ENCODE measurements around the gene CHRNE. TPM values are rescaled to one million over a fixed set of nuclear protein-coding genes. Genes with fewer than 3 reads are reported as not detected.

The CHRNE gene
- total and polyA plus RNA-seq, 2 experiments from 2014 or later = 0.24 to 1.2 TPM

DNA sequence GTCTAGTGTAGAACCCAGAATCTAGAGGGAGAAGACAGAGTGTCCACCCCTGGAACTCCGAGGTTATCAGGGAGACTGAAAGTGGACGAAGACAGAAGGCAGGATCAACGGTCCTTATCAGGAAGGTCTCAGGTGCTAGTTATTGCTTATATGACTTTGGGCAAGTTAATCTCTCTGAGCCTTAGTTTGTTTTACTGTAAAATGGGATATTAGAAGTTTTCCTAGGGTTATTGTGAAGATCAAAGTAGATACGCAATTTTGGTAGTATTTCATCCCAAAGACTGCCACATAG, 38.4 kb upstream of the CHRNE start:
- peaks cover 34% of the 10 kb centered on the region for H3K27me3 Mint-ChIP-seq (ENCODE audit: insufficient read depth, low read depth, poor library complexity)
- no peak for DNase-seq (ENCODE audit: low spot score)
- H3K4me3 Mint-ChIP-seq = peak overlapping the region; percentile 92
- peak overlapping the region; percentile 100 for H3K27ac Mint-ChIP-seq
- Histone ChIP-seq H3K4me3 (peak overlapping the region; percentile 78), H3K4me2 (peak overlapping the region; percentile 99), H3K9me2 (ENCODE audit: insufficient read depth) (no peaks in the 10 kb centered on the region), H2AFZ (no peak overlapping the region), H3K79me2 (replicated peaks; ENCODE audit: insufficient read depth) (peaks cover 49% of the 10 kb centered on the region), H3K36me3 (ENCODE audit: insufficient read depth) (peaks cover 15% of the 10 kb centered on the region), H3K4me1 (ENCODE audit: insufficient read depth) (peaks cover 36% of the 10 kb centered on the region), H3K27ac (ENCODE audit: low read depth) (peak overlapping the region; percentile 80; the same call in 1 of the 2 replicates), H3K27me3 (ENCODE audit: insufficient read depth) (no peaks in the 10 kb centered on the region), H4K20me1 (replicated peaks; ENCODE audit: insufficient read depth) (peaks cover 27% of the 10 kb centered on the region), H3F3A (replicated peaks; ENCODE audit: low read depth) (peaks cover 54% of the 10 kb centered on the region)
- TF ChIP-seq NANOG (IDR thresholded peaks at IDR 0.05; ENCODE audit: borderline replicate concordance) = no peak
- TF ChIP-seq, protein P1, sequence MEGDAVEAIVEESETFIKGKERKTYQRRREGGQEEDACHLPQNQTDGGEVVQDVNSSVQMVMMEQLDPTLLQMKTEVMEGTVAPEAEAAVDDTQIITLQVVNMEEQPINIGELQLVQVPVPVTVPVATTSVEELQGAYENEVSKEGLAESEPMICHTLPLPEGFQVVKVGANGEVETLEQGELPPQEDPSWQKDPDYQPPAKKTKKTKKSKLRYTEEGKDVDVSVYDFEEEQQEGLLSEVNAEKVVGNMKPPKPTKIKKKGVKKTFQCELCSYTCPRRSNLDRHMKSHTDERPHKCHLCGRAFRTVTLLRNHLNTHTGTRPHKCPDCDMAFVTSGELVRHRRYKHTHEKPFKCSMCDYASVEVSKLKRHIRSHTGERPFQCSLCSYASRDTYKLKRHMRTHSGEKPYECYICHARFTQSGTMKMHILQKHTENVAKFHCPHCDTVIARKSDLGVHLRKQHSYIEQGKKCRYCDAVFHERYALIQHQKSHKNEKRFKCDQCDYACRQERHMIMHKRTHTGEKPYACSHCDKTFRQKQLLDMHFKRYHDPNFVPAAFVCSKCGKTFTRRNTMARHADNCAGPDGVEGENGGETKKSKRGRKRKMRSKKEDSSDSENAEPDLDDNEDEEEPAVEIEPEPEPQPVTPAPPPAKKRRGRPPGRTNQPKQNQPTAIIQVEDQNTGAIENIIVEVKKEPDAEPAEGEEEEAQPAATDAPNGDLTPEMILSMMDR (conservative IDR thresholded peaks at IDR 0.05; ENCODE audit: low read depth in 2 of 2) = no peak
- TF ChIP-seq ZNF331 (CRISPR knock-in tag; IDR thresholded peaks at IDR 0.05; ENCODE audit: low read depth) = no peak
- TF ChIP-seq, protein P2, sequence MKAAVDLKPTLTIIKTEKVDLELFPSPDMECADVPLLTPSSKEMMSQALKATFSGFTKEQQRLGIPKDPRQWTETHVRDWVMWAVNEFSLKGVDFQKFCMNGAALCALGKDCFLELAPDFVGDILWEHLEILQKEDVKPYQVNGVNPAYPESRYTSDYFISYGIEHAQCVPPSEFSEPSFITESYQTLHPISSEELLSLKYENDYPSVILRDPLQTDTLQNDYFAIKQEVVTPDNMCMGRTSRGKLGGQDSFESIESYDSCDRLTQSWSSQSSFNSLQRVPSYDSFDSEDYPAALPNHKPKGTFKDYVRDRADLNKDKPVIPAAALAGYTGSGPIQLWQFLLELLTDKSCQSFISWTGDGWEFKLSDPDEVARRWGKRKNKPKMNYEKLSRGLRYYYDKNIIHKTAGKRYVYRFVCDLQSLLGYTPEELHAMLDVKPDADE (IDR thresholded peaks at IDR 0.05) = no peak
- TF ChIP-seq JUNB (IDR thresholded peaks at IDR 0.05; ENCODE audit: unreplicated experiment) = no peak
- TF ChIP-seq POLR2AphosphoS5 (IDR thresholded peaks at IDR 0.05; ENCODE audit: low read depth) = no peak
- TF ChIP-seq STAT1 (IDR thresholded peaks at IDR 0.05; ENCODE audit: unreplicated experiment) = no peak
- TF ChIP-seq, protein P3, sequence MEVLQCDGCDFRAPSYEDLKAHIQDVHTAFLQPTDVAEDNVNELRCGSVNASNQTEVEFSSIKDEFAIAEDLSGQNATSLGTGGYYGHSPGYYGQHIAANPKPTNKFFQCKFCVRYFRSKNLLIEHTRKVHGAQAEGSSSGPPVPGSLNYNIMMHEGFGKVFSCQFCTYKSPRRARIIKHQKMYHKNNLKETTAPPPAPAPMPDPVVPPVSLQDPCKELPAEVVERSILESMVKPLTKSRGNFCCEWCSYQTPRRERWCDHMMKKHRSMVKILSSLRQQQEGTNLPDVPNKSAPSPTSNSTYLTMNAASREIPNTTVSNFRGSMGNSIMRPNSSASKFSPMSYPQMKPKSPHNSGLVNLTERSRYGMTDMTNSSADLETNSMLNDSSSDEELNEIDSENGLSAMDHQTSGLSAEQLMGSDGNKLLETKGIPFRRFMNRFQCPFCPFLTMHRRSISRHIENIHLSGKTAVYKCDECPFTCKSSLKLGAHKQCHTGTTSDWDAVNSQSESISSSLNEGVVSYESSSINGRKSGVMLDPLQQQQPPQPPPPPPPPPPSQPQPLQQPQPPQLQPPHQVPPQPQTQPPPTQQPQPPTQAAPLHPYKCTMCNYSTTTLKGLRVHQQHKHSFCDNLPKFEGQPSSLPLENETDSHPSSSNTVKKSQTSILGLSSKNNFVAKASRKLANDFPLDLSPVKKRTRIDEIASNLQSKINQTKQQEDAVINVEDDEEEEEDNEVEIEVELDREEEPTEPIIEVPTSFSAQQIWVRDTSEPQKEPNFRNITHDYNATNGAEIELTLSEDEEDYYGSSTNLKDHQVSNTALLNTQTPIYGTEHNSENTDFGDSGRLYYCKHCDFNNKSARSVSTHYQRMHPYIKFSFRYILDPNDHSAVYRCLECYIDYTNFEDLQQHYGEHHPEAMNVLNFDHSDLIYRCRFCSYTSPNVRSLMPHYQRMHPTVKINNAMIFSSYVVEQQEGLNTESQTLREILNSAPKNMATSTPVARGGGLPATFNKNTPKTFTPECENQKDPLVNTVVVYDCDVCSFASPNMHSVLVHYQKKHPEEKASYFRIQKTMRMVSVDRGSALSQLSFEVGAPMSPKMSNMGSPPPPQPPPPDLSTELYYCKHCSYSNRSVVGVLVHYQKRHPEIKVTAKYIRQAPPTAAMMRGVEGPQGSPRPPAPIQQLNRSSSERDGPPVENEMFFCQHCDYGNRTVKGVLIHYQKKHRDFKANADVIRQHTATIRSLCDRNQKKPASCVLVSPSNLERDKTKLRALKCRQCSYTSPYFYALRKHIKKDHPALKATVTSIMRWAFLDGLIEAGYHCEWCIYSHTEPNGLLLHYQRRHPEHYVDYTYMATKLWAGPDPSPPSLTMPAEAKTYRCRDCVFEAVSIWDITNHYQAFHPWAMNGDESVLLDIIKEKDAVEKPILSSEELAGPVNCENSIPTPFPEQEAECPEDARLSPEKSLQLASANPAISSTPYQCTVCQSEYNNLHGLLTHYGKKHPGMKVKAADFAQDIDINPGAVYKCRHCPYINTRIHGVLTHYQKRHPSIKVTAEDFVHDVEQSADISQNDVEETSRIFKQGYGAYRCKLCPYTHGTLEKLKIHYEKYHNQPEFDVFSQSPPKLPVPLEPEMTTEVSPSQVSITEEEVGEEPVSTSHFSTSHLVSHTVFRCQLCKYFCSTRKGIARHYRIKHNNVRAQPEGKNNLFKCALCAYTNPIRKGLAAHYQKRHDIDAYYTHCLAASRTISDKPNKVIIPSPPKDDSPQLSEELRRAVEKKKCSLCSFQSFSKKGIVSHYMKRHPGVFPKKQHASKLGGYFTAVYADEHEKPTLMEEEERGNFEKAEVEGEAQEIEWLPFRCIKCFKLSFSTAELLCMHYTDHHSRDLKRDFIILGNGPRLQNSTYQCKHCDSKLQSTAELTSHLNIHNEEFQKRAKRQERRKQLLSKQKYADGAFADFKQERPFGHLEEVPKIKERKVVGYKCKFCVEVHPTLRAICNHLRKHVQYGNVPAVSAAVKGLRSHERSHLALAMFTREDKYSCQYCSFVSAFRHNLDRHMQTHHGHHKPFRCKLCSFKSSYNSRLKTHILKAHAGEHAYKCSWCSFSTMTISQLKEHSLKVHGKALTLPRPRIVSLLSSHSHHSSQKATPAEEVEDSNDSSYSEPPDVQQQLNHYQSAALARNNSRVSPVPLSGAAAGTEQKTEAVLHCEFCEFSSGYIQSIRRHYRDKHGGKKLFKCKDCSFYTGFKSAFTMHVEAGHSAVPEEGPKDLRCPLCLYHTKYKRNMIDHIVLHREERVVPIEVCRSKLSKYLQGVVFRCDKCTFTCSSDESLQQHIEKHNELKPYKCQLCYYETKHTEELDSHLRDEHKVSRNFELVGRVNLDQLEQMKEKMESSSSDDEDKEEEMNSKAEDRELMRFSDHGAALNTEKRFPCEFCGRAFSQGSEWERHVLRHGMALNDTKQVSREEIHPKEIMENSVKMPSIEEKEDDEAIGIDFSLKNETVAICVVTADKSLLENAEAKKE (CRISPR knock-in tag; IDR thresholded peaks at IDR 0.05) = no peak
- TF ChIP-seq CREB1 (CRISPR knock-in tag; IDR thresholded peaks at IDR 0.05; ENCODE audit: low read depth) = no peak
- no peak for TF ChIP-seq EZH2 (IDR thresholded peaks at IDR 0.05; ENCODE audit: low read depth, unreplicated experiment)
- TF ChIP-seq, protein P4, sequence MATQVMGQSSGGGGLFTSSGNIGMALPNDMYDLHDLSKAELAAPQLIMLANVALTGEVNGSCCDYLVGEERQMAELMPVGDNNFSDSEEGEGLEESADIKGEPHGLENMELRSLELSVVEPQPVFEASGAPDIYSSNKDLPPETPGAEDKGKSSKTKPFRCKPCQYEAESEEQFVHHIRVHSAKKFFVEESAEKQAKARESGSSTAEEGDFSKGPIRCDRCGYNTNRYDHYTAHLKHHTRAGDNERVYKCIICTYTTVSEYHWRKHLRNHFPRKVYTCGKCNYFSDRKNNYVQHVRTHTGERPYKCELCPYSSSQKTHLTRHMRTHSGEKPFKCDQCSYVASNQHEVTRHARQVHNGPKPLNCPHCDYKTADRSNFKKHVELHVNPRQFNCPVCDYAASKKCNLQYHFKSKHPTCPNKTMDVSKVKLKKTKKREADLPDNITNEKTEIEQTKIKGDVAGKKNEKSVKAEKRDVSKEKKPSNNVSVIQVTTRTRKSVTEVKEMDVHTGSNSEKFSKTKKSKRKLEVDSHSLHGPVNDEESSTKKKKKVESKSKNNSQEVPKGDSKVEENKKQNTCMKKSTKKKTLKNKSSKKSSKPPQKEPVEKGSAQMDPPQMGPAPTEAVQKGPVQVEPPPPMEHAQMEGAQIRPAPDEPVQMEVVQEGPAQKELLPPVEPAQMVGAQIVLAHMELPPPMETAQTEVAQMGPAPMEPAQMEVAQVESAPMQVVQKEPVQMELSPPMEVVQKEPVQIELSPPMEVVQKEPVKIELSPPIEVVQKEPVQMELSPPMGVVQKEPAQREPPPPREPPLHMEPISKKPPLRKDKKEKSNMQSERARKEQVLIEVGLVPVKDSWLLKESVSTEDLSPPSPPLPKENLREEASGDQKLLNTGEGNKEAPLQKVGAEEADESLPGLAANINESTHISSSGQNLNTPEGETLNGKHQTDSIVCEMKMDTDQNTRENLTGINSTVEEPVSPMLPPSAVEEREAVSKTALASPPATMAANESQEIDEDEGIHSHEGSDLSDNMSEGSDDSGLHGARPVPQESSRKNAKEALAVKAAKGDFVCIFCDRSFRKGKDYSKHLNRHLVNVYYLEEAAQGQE (IDR thresholded peaks at IDR 0.05; ENCODE audit: unreplicated experiment) = no peak
- no peak for TF ChIP-seq ZNF114 (CRISPR knock-in tag; IDR thresholded peaks at IDR 0.05)
- no peak for TF ChIP-seq EZH2phosphoT487 (IDR thresholded peaks at IDR 0.05; ENCODE audit: unreplicated experiment)
- peaks cover 41% of the 10 kb centered on the region for H3K4me1 Mint-ChIP-seq
- H3K36me3 Mint-ChIP-seq (ENCODE audit: low read depth) = peaks cover 86% of the 10 kb centered on the region
- H3K9me3 Mint-ChIP-seq = no peaks in the 10 kb centered on the region
- ATAC-seq = no peak
